Muscle of leg (tissue), 11 donors: ENCODE results near the gene MGP. TPM values are rescaled to one million over a fixed set of nuclear protein-coding genes. Genes with fewer than 3 reads are reported as not detected.

Source experiments
- DNase-seq: peaks from one replicate; pipeline ENCODE4 v3.0.0; 2013
- H3K27ac ChIP-seq: one replicate; pipeline ENCODE4 v1.5.1; 2013; ENCODE audit warnings: mild to moderate bottlenecking, low read length, control low read depth
- H3K27me3 ChIP-seq: one replicate; pipeline ENCODE4 v1.6.1; 2013; ENCODE audit warnings: low read length; ENCODE audit not compliant: control insufficient read depth, insufficient read depth
- H3K36me3 ChIP-seq: one replicate; pipeline ENCODE4 v1.6.1; 2013; ENCODE audit warnings: low read length; ENCODE audit not compliant: control insufficient read depth, insufficient read depth
- H3K4me1 ChIP-seq: one replicate; pipeline ENCODE4 v1.6.1; 2013; ENCODE audit warnings: low read length; ENCODE audit not compliant: control insufficient read depth, insufficient read depth
- H3K4me3 ChIP-seq: one replicate; pipeline ENCODE4 v1.5.1; 2013; ENCODE audit warnings: low read length, control low read depth
- H3K9me3 ChIP-seq: replicated peaks from 2 replicates; pipeline ENCODE4 v1.6.1; 2013; ENCODE audit warnings: low read depth, low read length; ENCODE audit not compliant: control insufficient read depth
- WGBS: methylation state at CpG from one replicate; pipeline ENCODE4 v1.1.5; 2013; ENCODE audit warnings: missing lambda C conversion rate; ENCODE audit not compliant: insufficient coverage; 5-methylcytosine and 5-hydroxymethylcytosine counted together
- polyA plus RNA-seq, 8 donors: library from polyadenylated mRNA; unstranded; fragments of 120-200 nt; gene quantifications; one replicate each; pipeline versions ENCODE4 v1.2.1 to v1.2.3, GENCODE V29; 2013; ENCODE audit warnings: inconsistent platforms in 1 of 8, low replicate concordance in 1 of 8; ENCODE audit not compliant: insufficient read length in 8 of 8, insufficient read depth in 1 of 8
- total RNA-seq: library from RNA; stranded (reverse); fragments of 120-200 nt; gene quantifications from one replicate; pipeline ENCODE4 v1.2.4, GENCODE V29; 2013

The MGP gene
- total and polyA plus RNA-seq, 9 donors: 148 to 500 (median 253) TPM

DNA sequence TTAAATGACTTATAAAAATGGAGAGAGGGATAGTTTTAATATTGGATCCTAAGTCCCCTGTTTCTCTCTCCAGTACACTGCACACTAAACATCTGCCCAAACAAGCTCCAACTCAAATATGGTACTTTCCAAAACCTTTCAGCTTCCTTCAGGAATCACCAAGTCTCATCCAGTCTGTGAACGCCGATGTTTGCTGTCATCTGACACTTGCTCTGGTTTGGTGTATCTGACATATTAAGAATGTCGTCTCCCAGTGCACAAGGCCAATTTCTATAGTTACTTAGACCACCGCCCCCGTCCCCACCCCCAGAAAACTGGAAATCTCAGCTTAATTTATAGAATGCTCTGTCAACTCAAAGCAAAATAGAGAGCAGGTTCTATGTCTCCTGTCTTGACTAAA lies 5.0 kb upstream of the MGP start:
- Histone ChIP-seq H3K27ac (no peak overlapping the region), H3K4me1 (peaks cover 13% of the 10 kb centered on the region), H3K27me3 (no peaks in the 10 kb centered on the region), H3K36me3 (no peaks in the 10 kb centered on the region), H3K4me3 (no peak overlapping the region), H3K9me3 (no peaks in the 10 kb centered on the region)
- WGBS: no CpG with 5 or more reads among the region's 5 CpGs
- no peak for DNase-seq

DNA sequence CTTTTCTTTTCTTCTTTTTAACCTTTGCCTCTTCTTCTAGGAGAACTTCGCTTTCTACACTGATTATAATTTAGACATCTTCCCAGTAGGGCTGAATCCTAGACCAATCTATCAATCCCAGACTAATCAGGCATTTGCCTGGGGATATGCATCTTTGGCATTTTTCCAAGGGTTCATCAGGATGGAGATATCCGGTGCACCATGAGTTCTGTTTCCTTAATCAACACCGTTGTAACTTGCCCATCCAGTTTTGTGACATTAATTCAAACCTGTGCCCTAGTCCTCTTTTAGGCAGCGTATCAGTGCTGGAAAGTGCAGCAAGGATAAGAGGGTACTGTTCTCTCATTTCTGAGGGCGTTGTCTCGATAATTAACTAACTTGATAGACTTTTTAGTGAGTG lies 617 bp upstream of the MGP start:
- Histone ChIP-seq H3K27ac (peak overlapping the region; percentile 91), H3K27me3 (no peaks in the 10 kb centered on the region), H3K9me3 (no peaks in the 10 kb centered on the region), H3K4me1 (peaks cover 15% of the 10 kb centered on the region), H3K36me3 (no peaks in the 10 kb centered on the region), H3K4me3 (no peak overlapping the region)
- 78% methylated on average over 3 of the region's 6 CpGs for WGBS
- peak; percentile 45 for DNase-seq

DNA sequence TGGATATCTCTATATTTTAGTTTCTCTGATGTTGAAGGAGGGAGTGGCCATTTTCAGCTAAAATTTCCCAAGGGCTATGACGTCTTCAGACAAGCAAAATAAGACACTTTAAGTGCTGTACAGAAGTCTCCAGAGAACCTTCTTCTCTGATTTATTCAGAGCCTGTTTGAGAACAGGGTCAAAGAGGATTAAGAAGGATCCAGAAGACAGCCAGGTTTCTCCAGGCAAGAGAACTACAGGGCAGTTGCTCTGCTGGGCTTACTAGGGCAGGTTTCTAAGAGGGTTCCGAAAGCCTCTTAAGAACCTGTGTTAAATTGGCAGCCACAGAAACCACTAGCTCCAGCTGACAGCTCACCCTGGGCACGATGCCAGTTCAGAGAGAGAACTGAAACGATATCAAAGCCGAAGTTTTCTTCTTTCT lies 1.2 kb downstream of the MGP start:
- no peaks in the 10 kb centered on the region for H3K36me3 ChIP-seq
- H3K27ac ChIP-seq: peak overlapping the region; percentile 91
- no peaks in the 10 kb centered on the region for H3K9me3 ChIP-seq
- DNase-seq: peak; percentile 97
- peaks cover 15% of the 10 kb centered on the region for H3K4me1 ChIP-seq
- no CpG with 5 or more reads among the region's 5 CpGs for WGBS
- H3K27me3 ChIP-seq: no peaks in the 10 kb centered on the region
- H3K4me3 ChIP-seq: peak overlapping the region; percentile 37

DNA sequence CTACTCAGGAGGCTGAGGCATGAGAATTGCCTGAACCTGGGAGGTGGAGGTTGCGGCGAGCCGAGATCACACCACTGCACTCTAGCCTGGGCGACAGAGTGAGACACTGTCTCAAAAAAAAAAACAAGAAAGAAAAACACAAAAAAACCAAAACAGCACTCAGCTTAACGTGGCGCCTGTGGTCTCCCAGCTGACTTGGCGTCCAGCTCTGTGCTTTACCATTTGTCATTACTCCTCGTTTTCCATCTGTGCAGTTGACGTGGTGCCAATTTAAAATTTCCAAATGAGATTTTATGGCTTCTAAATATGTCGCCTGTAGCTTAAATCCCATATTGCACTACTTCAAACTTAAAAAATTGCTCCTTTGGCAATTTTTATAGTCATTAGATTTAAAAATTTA lies 2.0 kb downstream of the MGP start:
- peak overlapping the region; percentile 91 for H3K27ac ChIP-seq
- H3K4me1 ChIP-seq: peaks cover 15% of the 10 kb centered on the region
- H3K36me3 ChIP-seq: no peaks in the 10 kb centered on the region
- H3K27me3 ChIP-seq: no peaks in the 10 kb centered on the region
- WGBS: 27% methylated on average over 4 of the region's 10 CpGs
- DNase-seq: peak; percentile 98
- no peak overlapping the region for H3K4me3 ChIP-seq
- no peaks in the 10 kb centered on the region for H3K9me3 ChIP-seq

DNA sequence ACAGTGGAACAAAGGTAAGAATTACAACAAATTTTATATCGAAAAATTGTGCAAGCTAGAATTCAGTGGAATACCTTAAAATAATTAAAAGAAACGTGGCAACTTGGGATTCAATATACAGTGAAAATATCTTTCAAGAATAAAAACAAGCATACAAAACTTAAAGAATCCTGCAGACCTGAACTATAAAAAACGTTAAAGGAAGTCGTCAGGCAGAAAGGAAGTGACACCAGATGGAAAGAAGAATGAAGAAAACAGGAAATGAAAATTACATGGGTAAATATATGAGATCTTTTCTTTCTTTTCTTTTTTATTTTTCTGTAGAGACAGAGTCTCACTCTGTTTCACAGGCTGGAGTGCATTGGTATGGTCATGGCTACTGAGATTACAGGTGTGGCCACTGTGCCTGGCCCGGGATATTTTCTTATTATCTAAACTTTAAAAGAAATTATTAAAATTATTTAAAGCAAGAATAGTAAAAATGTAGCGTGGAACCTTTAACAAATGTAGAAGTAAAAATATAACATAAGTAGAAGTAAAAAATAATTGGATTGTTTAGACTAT lies 4.7 kb downstream of the MGP start:
- Histone ChIP-seq H3K4me1 (peaks cover 9% of the 10 kb centered on the region), H3K36me3 (no peaks in the 10 kb centered on the region), H3K4me3 (no peak overlapping the region), H3K27ac (no peak overlapping the region), H3K9me3 (no peaks in the 10 kb centered on the region), H3K27me3 (no peaks in the 10 kb centered on the region)
- no peak for DNase-seq
- WGBS: no CpG with 5 or more reads among the region's 6 CpGs

DNA sequence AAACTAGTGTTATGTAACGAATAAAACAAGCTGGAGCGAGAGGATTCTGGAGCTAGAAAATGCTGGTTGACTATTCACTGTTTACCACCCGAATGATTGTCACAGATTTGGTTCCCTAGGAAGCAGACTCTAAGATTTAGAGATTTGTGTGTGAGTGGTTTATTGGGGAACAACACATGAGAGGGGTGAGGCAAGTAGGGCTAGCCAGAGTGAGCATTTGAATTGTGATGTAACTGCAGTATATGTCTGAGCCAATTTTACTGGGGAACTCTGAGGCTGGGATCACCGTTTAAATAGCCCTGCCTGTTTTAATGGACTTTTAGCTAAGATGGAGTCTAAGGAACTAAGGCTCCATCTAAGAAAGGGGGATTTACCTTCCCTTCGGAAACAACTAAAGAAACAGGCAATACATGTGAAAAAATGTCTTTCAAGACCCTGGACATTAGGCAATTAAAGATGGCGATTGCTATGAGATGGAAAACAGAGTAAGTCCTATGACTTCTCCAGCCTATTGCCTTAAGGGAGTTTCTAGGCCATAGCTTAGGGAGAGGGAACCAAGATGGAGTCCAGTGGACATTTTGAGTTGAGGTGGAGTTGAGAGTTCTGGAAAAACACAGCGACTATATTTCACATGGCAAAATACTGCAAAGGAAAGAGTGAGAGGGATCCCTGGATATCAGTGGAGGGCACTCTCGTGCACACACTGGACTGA lies 6.3 kb downstream of the MGP start:
- Histone ChIP-seq H3K4me1 (peaks cover under 1% of the 10 kb centered on the region), H3K27me3 (no peaks in the 10 kb centered on the region), H3K36me3 (no peaks in the 10 kb centered on the region), H3K4me3 (no peak overlapping the region), H3K9me3 (no peaks in the 10 kb centered on the region), H3K27ac (no peak overlapping the region)
- WGBS: 76% methylated on average over 6 of the region's 8 CpGs
- DNase-seq: no peak

DNA sequence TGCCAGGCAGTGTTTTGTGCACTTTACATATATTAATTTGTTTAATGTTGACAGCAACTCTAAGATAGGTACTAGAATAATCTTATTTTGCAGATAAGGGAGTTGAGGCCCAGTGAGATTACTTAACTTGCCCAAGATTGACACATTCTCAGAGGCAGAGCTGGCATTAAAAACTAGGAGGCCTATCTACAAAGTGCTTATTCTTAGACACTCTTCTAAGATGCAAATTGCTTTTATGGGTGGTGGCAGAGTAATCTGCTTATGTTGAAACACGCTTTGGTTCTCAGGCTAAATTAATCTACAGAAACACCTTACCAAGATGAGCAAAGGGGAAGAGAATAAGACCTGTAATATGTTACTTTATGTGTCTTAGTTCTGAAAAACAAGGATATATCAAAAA lies 7.2 kb downstream of the MGP start:
- Histone ChIP-seq H3K4me1 (no peaks in the 10 kb centered on the region), H3K4me3 (no peak overlapping the region), H3K27me3 (no peaks in the 10 kb centered on the region), H3K36me3 (no peaks in the 10 kb centered on the region), H3K27ac (no peak overlapping the region), H3K9me3 (no peaks in the 10 kb centered on the region)
- WGBS: no CpG with 5 or more reads among the region's 1 CpG
- no peak for DNase-seq

DNA sequence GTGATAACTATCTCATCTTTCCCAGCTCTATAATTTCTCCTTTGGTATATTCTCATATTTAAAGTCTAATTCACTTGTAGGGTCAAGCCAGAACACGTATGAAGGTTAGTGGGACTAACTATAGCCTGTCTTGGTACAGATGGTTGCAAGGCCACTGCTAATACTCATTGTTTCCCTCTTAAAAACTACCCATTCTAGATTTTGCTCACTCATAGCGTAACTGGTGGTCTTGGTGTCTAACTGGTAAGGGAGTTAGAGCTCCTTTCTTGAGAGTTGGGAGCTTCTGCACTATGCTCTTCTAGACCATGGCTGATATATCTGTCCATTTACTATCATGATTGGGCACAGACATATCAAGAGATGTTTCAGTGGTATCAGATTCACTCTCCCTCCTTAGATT lies 8.8 kb downstream of the MGP start:
- Histone ChIP-seq H3K4me1 (no peaks in the 10 kb centered on the region), H3K9me3 (no peaks in the 10 kb centered on the region), H3K27ac (no peak overlapping the region), H3K4me3 (no peak overlapping the region), H3K36me3 (no peaks in the 10 kb centered on the region), H3K27me3 (no peaks in the 10 kb centered on the region)
- no peak for DNase-seq
- no CpG with 5 or more reads among the region's 2 CpGs for WGBS

DNA sequence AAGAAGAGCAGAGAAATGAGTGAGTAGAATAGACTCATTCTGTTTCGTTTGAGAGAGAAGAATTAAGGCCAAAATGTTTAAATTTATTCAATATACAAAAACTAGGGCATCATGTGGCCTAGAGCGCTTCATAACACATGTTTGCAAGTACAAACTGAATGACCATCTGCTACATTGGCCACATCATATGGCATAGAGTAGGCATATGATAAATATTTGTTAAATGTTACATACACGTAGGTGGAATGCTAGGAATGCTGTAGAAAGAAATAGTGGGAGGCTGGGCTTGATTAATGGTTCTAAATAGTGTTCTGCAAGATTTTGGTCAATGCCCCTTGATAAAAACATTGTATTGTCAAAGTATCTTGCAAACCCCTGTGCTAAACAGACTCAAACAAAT lies 10.8 kb downstream of the MGP start:
- Histone ChIP-seq H3K36me3 (no peaks in the 10 kb centered on the region), H3K4me3 (no peak overlapping the region), H3K4me1 (no peaks in the 10 kb centered on the region), H3K27ac (no peak overlapping the region), H3K9me3 (no peaks in the 10 kb centered on the region), H3K27me3 (no peaks in the 10 kb centered on the region)
- DNase-seq: no peak
- no CpG with 5 or more reads among the region's 3 CpGs for WGBS

DNA sequence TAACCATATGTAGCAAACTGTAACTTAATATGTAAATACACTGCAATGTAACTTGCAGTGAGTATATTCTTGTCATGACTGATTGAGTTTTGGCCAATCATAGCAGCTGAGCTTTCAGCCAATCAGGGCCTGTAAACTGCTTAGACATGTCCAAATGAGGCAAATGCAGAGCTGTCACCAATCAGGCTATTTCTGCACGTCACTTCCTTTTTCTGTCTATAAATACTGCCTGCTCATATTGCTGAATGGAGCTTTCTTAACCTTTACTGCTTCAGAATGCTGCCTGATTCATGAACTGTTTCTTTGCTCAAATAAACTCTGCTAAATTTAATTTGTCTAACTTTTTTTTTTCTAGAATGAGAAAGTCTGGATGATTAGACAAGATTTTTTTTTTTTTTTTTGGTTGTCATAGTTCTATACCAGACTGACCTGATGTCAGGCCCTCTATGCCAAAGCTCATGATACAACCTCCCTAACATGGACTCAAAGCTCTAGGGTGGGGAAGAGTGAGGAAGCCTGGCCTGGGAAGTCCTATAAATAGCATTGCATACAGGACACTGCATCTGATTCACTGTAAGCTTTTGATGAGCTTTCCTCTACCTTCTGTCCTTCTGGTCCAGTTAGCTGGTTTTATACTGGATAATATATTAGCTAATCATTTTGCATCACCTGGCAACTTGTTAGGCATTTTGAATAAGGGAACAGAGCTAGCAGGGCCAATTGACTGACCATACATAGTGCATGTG lies 12.0 kb downstream of the MGP start:
- no peaks in the 10 kb centered on the region for H3K4me1 ChIP-seq
- no CpG with 5 or more reads among the region's 1 CpG for WGBS
- no peaks in the 10 kb centered on the region for H3K36me3 ChIP-seq
- no peaks in the 10 kb centered on the region for H3K27me3 ChIP-seq
- H3K9me3 ChIP-seq: no peaks in the 10 kb centered on the region
- H3K27ac ChIP-seq: no peak overlapping the region
- no peak overlapping the region for H3K4me3 ChIP-seq
- no peak for DNase-seq
